Kidney tubule cell (primary cell): ENCODE results near the gene NPPB.

Experiments
- DNase-seq: peaks from one replicate; pipeline ENCODE4 v3.0.0-alpha.2; 2018; ENCODE audit warnings: low spot score

NPPB gene

DNA sequence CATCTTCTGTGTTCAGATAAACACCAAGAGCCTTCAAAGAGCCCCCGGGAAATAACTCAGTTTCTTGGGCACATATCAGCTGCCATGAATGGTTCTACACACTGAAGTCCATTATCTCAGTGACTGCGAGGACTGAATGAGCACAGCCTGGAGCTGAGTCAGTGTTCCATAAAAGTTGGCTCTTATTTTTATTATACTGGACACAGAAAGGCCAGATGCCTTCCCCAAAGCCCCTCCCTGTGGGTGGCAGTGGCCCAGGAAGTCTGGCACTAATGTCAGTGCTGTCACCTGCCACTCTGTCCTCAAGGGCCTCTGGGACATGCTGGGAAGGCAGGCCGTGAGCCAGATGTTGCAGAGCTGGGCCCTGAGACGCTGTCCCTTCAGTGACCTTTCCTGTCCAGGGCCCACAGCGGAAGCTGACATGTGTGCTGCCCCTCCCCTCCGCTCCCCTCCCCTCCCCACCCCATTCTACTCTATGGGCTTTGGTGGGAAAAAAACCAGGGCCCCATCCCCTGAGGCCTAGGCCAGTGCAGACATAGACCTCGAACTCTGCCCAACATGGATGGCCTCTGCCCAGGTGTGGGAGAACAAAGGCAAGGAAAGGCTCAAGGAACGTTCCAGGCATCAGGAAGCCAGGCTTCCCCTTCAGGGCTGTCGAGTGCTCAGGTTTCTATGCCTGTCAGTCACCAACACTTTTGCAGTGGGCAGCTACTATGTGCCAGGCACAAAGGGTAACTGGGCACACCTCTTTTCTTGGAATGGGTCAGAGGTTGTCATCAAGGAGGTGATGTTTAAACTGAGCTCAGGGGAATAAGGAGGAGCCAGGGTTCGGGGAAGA, 22.4 kb upstream of the NPPB start:
- DNase-seq = no peak

DNA sequence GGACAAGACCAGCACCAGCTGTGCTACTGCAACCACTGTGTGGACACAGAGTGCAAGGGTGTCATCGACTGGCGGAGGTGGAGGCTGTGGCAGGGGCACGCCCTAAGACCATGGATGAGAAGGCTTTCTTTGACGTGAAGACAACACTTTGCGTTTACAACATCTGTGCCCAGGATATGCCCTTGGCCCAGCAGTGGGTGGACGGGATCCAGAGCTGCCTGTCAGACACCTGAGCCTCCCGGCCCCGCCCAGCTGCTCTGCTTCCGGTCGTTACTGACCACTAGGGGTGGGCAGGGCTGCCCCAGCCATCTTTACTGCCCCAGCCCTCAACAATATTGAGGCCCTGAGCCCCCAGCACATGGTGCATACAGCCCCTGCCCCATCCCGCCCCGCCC, 21.4 kb upstream of the NPPB start:
- no peak for DNase-seq

DNA sequence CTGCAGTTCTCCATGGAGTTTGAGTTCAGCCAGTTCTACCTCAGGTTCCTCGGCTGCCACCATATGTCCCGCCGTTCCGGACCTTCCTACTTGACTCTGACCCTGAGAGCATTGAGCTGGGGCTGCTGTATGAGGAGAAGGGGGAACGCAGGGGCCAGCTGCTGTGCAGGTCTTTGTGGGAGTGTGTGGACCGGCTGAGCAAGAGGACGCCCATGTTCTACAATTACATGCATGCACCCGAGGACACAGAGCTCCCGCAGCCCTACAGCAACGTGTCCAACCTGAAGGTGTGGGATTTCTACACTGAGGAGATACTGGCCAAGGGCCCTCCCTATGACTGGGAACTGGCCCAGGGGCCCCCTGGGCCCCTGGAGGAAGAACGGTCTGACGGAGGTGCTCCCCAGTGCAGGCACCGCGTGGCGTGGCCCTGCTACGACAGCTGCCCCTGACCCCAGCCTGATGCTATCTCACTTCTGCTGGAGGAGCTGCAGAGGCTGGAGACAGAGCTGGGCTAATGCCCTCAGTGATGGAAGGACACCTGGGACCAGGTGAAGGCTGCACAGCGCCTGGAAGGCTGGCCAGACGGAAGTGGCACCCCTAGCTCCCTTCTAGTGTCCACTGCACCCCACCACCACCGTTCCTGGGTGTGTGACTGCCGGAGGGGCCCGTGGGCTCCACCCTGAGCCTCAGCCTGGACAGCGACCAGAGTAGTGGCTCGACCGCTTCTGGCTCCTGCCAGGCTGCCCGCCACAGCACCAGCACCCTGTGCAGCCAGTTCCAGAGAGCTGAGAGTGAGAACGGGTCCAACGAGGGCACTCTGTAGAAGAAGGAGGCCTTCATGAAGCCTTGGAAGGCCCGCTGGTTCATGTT, 20.8 kb upstream of the NPPB start:
- DNase-seq = no peak

DNA sequence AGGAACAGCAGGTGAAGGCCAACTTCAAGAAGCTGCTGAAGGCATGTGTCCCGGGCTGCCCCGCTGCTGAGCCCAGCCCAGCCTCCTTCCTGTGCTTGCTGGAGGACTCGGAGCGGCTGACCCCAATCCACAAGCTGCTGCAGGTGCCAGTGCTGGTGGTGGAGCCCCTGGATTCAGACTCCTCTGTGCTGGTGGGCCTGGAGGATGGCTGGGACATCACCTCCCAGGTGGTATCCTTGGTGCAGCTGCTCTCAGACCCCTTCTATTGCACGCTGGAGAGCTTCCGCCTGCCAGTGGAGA, 20.1 kb upstream of the NPPB start:
- no peak for DNase-seq

DNA sequence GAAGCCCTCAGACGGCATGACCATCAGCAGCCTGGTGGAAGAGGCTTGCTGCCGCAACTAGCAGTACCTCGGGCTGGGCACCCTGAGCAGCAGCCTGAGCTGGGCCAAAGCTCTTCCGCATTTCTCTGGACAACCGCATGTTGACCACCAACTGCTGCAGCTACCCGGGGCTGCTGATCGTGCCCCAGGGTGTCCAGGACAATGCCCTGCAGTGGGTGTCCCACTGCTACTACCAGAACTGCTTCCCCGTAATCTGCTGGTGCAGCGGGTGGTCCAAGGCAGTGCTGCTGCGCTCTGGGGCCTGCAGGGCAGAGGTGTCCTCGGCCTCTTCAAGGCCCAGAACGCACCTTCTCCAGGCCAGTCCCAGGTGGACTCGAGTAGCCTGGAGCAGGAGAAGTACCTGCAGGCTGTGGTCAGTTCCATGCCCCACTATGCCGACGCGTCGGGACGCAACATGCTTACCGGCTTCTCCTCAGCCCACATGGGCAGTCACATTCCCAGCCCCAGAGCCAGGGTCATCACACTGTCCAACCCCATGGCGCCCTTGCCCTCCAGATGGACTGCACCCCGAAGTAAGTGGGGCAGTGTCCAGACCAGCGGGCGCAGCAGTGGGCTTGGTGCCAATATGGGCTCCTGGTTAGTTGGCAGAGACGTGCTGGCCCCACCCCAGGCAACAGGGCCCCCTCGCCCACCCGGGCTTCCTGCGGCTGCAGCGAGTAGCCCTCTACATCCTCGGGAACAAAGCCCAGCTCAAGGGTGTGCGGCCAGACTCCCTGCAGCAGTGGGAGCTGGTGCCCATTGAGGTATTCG, 19.5 kb upstream of the NPPB start:
- DNase-seq = no peak

DNA sequence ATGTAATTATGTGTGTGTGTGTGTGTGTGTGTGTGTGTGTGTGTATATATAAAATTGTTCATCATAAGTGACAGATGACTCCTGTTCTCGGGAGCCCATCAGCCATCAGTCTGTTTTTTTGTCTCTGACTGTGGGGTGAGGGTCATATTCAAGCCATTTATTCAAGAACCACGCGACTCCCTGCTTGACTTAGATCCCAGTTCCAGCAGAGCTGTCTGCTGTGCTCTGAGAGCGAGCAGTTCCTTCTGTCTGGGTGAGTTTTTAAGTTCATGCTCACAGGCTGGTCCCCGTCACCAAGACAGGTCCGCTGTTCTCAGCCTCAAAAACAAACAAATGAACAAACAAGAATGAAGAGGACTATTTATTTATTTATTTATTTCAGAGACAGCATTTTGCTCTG, 18.3 kb upstream of the NPPB start:
- DNase-seq = no peak

DNA sequence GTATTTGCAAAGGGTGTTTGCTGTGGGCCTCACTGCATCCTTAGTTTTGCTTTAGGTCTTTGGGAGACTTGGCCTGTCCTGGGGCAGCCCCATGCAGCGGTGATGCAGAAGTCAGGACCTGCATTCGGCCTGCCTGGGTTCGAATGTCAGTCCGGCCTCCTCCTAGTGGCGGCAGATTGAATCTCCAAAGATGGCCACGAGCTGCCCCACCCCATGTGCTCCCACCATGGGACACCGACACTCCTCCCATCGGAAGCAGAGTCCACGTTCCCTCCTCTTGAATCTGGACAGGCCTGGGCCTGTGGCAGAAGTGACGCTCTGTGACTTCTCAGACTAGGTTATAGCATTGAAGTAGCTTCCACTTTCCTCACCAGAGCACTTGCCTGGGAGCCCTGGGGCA, 16.3 kb upstream of the NPPB start:
- DNase-seq = no peak

DNA sequence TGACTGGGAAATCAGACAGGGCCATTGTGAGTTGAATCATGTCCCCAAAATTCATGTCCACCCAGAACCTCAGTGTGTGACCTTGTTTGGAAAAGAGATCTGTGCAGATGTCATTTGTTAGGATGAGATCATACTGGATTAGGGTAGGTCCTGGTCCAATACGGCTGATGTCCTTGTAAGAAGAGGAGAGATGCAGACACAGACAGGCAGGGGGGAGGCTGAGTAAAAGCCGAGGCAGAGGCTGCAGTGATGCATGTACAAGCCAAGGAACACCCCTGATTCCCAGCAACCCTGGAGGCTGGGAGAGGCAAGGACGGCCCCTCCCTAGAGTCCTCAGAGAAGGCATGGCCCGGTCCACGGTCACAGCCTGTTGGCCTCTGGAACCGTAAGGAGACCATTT, 15.9 kb upstream of the NPPB start:
- no peak for DNase-seq

DNA sequence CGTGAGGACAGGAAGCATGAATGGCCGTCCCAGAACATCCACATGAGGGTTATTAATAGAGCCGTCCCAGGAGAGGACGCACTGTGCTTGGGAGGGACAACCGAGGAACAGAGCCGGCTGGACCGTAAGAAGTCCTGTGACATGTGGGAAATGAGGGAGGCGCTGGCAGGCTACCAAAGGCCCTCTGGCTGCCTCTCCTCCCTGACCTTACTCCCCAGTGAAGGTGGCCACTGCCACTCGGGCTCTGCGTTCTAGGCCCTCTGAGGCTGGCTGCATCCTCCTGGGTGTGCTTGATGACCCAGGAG, 15.5 kb upstream of the NPPB start:
- DNase-seq = no peak

DNA sequence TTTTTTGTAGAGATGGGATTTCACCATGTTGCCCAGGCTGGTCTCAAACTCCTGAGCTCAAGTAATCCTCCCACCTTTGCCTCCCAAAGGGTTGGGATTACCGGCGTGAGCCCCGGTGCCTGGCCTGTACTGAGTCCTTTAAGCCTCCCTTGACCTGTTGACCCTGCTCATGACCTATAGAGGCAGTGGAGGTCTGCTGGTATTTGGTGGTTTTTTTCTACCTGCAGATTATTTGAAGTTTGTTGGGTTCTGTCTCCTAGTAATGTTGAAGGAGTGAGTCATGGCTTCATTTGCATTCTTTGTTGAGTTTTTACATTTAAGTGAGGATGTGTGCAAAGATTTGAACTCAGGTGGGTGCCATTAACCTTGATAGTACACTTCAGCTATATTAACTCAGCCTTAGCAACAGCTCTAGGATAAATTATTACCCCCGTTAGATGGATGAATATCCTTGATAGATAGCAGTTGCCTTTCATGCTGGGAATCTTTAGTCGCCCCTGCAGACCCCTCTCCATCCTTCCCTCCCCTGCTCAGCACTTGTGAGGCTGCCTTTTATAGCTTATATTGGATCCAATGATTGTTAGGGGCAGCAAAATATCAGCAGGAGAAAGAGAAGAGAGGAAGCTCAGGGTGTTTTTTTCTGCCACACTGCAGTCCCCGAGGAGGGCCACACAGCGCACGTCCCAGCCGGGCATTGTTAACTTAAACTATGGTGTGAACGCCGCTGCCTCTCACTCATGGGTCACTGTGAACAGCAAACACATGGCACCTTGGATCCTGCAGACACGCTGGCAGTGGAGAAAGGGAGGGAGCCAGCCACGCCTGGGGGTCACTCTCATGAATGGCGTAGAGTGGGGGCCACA, 14.9 kb upstream of the NPPB start:
- DNase-seq = peak; percentile 13

DNA sequence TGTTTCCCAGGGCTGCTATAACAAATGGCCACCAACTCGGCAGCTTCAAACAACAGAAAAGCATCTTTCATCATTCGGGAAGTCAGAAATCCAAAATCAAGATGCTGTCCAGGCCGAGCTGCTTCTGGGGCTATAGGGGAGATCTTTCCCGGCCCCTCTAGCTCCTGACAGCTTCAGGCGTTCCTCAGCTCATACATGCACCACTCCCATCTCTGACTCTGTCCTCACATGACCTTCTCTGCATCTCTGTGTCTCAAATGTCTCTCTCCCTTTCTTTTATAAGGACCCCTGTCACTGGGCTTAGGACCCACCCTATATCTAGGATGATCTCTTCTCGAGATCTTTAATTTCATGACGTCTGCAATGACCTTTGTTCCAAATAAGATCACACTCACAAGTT, 13.8 kb upstream of the NPPB start:
- no peak for DNase-seq

DNA sequence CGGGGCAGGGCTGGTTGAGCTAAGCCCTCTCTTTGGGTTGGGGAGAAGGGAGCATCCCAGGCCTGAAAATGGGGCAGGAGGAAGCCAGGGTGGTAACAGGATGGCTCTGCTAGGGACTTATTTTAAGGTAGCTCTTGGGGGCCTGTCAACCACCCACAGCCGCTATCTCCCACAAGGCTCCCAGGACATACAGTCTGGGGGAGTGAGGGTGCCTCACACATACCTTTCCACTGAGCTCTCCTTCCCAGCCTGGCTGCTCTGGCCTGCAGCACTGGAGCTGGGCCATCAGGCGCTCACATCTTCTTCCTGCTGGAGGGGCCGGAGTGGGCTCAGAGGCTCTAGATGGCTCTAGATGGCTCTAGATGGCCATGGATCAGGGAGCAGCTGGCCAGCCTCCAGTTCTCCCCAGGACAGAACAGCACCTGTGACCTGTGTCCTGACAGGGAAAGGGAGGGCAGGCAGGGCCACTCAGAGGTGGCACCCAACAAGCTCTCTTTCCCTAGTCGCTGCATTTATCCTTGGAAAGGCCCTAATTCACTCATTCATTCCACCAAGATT, 11.0 kb upstream of the NPPB start:
- DNase-seq = no peak

DNA sequence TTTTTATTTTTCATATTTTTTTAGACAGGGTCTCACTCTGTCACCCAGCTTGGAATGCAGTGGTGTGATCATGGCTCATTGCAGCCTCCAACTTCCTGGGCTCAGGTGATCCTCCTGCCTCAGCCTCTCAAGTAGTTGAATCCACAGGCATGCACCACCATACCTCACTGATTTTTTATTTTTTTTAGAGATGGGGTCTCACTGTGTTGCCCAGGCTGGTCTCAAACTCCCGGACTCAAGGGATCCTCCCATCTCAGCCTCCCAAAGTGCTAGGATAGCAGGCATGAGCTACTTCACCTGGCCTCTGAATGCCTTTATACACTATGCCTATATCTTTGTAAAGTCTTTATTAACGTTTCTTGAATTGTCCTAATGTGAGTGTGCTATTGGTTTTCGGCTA, 10.4 kb upstream of the NPPB start:
- no peak for DNase-seq

DNA sequence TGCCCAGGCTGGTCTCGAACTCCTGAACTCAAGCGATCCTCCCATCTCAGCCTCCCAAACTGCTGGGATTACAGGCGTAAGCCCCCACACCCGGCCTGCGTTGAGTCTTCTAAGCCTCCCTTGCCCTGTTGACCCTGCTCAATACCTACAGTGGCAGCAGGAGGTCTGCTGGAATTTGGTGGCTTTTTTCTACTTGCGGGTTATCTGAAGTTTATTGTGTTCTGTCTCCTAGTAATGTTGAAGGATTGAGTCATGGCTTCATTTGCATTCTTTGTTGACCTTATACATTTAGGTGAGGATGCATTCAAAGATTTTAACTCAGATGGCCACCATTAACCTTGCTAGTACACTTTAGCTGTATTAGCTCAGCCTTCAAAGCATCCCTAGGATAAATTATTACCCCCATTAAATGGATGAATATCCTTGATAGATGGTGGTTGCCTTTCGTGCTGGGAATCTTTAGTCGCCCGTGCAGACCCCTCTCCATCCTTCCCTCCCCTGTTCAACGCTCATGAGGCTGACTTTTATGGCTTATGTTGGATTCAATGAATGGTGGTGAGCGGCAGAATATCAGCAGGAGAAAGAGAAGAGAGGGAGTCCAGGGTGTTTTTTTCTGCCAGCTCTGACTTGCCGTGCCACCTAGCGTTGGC, 9.7 kb upstream of the NPPB start:
- DNase-seq = no peak

DNA sequence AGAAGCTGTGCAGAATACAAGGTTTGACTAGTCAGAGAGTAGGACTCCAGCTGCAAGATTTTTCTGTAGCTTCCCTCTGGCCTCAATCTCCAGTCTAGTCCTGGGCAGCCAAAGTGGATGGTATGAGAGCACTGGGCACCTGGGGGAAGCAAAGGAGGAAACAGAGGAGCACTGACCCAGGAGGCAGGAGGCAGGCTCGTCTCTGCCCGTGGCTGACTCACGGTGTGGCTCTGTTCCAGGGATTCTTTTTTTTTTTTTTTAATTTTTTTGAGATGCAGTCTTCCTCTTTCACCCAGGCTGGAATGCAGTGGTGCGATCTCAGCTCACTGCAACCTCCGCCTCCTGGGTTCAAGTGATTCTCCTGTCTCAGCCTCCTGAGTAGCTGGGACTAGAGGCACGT, 4.1 kb upstream of the NPPB start:
- peak; percentile 77 for DNase-seq

DNA sequence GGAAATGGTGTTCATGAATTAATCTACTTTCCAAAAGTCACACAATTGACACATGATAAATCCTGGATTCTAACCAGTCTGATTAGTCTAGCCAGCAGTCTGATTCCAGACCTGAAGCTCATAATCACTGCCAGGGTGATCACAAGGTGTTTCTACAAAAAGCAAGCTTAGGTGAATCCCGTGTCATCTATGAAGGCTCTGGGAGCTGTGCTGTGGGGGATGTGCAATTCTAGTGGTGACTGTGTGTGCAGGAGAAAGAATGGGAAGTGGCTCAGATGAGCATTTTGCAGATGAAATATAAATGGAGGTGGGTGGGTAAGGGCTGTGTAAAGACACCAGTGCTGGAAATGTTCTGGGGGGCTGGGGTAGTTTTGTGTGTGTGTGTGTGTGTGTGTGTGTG, 1.8 kb upstream of the NPPB start:
- no peak for DNase-seq

DNA sequence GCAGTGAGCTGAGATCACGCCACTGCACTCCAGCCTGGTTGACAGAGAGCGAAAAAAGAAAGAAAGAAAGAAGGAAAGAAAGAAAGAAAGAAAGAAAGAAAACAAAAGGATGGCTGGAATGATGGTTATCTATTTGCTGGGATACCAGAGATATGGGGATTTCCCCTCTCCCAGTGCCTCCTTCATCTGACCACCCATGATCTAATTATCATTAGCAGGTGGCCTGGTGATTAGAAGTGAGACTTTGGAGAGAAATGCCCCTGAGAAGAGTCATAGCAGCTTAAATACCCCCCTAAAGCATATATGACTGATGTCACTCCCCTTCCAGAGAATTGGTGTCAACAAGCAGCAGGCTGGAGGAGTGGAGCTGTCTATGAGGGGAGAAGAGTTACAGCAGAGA, 1.3 kb upstream of the NPPB start:
- no peak for DNase-seq

DNA sequence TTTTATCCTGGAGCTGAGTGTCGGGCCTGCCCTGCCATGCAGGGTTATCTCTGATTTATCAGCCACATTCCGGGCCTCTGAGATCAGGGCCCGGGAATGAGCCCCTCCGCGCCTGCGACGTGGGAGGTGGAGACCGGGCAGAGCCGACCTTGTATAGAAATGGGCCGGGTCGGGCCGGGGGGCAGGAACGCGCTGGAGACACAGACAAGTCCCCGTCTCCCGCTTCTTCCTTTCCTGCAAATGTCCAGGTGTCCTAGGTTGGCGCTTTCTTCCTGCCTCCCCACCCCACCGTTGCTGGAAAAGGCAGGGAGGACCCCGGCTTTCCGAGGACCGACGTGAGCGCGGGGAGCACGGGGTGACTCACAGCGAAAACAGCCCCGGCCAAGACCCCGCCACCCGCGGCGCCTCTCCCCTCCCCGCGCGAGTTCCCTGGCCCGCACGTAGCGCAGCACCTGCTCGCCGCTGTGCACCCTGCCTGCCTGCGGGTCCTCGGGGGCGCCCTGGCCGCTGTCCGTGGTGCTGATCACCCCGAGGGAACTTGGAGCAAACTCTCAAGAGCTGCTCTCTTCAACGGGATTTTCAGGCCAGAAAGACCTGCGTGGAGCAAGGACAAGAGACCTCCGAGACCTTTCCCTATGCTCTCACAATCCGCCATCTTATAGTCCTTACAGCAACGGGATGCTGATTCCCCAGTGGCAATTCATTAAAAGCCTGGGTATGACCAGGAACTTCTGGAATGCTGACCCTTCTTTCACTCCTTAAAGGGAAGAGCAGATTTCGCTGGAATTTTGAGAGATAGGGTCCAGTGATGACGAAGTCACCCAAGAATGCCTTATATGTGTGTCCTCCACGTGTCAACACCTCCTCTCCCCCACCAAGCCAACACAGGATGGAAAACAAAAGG, 475 bp upstream of the NPPB start:
- peak; percentile 72 for DNase-seq

DNA sequence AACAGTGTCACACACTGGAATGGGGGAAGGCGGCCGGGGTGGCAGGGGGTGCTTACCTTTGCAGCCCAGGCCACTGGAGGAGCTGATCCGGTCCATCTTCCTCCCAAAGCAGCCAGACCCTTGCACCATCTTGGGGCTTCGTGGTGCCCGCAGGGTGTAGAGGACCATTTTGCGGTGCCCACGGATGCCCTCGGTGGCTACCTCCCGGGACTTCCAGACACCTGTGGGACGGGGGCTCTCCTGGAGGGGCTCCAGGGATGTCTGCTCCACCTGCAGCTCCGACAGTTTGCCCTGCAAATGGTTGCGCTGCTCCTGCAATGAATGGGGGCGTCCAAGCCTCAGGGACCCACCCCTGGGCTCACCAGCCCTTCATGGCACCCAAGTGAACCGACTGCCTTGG, 587 bp downstream of the NPPB start:
- DNase-seq = no peak

DNA sequence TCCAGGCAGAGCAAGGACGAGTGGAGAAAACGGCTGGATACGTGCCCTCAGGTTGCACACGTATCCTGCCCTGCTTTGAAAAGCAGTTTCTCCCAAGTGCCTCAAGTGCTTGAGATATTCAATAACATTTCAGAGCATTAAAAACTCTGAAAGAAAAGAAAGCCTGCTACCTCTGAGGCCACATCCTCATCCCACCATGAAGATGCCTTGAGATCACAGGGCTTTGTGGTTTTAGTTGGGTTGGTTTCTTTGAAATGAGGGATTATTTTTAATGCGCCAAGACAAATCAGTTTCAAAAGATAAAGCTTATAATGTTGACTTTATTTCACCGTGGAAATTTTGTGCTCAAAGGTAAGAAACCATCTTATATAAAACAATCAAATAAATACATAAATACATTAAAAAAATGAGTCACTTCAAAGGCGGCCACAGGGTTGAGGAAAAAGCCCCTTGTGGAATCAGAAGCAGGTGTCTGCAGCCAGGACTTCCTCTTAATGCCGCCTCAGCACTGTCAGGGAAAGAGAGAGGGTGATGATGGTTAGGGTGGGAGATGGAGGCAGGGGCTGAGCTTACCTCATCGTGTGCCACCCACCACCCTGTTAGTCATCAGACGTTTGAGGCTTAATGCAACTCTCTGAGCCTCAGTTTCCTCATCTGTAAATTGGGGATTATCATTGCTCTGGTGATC, 1.4 kb downstream of the NPPB start:
- DNase-seq = no peak
